Chondrocyte (in vitro differentiated cells): ENCODE results near the gene MST1R. TPM values are rescaled to one million over a fixed set of nuclear protein-coding genes. Genes with fewer than 3 reads are reported as not detected.

Experiments used
- DNase-seq: peaks from one replicate; pipeline ENCODE4 v3.0.0; 2021; ENCODE audit warnings: mixed read lengths, low spot score
- H3K27ac Mint-ChIP-seq: one replicate; pipeline ENCODE4 v1.8.0; 2021; ENCODE audit warnings: mild to moderate bottlenecking, moderate library complexity, mixed read lengths; ENCODE audit not compliant: unreplicated experiment
- H3K27me3 Mint-ChIP-seq: 2 replicates; pipeline ENCODE4 v1.8.0; 2021; ENCODE audit warnings: low read depth, mixed read lengths
- H3K36me3 Mint-ChIP-seq: 2 replicates; pipeline ENCODE4 v1.8.0; 2021; ENCODE audit warnings: low read depth, mixed read lengths
- H3K4me1 Mint-ChIP-seq: 2 replicates; pipeline ENCODE4 v1.8.0; 2021; ENCODE audit warnings: low read depth, mild to moderate bottlenecking, mixed read lengths
- H3K4me3 Mint-ChIP-seq: one replicate; pipeline ENCODE4 v1.8.0; 2021; ENCODE audit warnings: mild to moderate bottlenecking, moderate library complexity, mixed read lengths; ENCODE audit not compliant: unreplicated experiment
- H3K9me3 Mint-ChIP-seq: 2 replicates; pipeline ENCODE4 v1.8.0; 2021; ENCODE audit warnings: low read depth, mixed read lengths
- CTCF ChIP-seq: fragments of 200-600 bp; sonication (generic); IDR thresholded peaks from 2 replicates; pipeline ENCODE4 v1.5.0; 2021; ENCODE audit warnings: antibody characterized with exemption, mild to moderate bottlenecking, moderate library complexity
- total RNA-seq: library from RNA; stranded (reverse); gene quantifications from 3 replicates; pipeline ENCODE4 v1.2.1, GENCODE V29; 2021

Gene MST1R
- total RNA-seq, 1 donor from 2014 or later = 0.55 TPM

- Mint-ChIP-seq H3K4me1 (peaks cover 15% of the 10 kb centered on the region), H3K27me3 (no peaks in the 10 kb centered on the region), H3K4me3 (peak within 1 kb of the TSS; percentile 85), H3K9me3 (no peaks in the 10 kb centered on the region), H3K27ac (peak within 1 kb of the TSS; percentile 82), H3K36me3 (no peaks in the 10 kb centered on the region)
- peak; percentile 13 for TF ChIP-seq CTCF
- DNase-seq = no peak
Measured at GRCh38 chr3:49856181-49857005, 47.3 kb downstream of the MST1R start, which contains the start of gene TRAIP. Gene TRAIP, minus strand, starts transcription at chr3:49856564. Its CDS starts 111 bp downstream, at chr3:49856453.

GRCh38 chr3:49855662-49856061 lies 48.0 kb downstream of the MST1R start:
- Mint-ChIP-seq H3K36me3 (no peaks in the 10 kb centered on the region), H3K9me3 (no peaks in the 10 kb centered on the region), H3K27ac (no peak overlapping the region), H3K27me3 (no peaks in the 10 kb centered on the region), H3K4me1 (peaks cover 15% of the 10 kb centered on the region), H3K4me3 (peak overlapping the region; percentile 85)
- no peak for TF ChIP-seq CTCF
- no peak for DNase-seq

DNA sequence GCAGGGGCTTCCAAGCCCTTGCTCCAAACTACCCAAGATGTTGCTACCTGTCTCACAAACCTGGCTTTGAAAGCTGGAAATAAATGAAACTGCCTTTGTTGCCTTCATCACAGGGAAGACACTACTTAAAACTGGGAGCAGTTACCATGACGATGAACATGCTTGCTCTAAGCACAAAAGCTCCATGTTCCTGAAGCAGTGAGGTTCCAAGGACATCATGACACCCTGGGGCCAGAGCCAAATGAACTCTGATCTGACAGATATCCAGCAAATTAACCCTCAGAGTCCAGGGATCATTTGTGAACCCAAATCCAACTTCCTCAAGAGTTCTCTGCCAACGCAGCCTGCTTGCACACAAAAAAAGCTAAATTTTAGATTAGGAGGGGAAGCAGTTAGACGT lies 58.0 kb downstream of the MST1R start:
- TF ChIP-seq CTCF = no peak
- Mint-ChIP-seq H3K27ac (no peak overlapping the region), H3K36me3 (no peaks in the 10 kb centered on the region)

GRCh38 chr3:49844464-49845183 lies 59.0 kb downstream of the MST1R start:
- Mint-ChIP-seq H3K9me3 (no peaks in the 10 kb centered on the region), H3K4me1 (peaks cover 7% of the 10 kb centered on the region), H3K27me3 (no peaks in the 10 kb centered on the region), H3K27ac (no peak overlapping the region), H3K36me3 (no peaks in the 10 kb centered on the region), H3K4me3 (no peak overlapping the region)
- no peak for DNase-seq
- no peak for TF ChIP-seq CTCF

More for the DNA sequence above, 58.0 kb downstream of the MST1R start:
- DNase-seq = no peak
- Mint-ChIP-seq H3K4me3 (no peak overlapping the region), H3K4me1 (peaks cover 7% of the 10 kb centered on the region), H3K27me3 (no peaks in the 10 kb centered on the region), H3K9me3 (no peaks in the 10 kb centered on the region)

- Mint-ChIP-seq H3K27me3 (no peaks in the 10 kb centered on the region), H3K27ac (no peak overlapping the region), H3K36me3 (no peaks in the 10 kb centered on the region), H3K9me3 (no peaks in the 10 kb centered on the region), H3K4me1 (peaks cover 13% of the 10 kb centered on the region), H3K4me3 (no peak overlapping the region)
- DNase-seq = no peak
- no peak for TF ChIP-seq CTCF
Measured at GRCh38 chr3:49842843-49843517, 60.7 kb downstream of the MST1R start.
